ENCODE results near the gene PEX14.
"Not testable (repeated sequence)": the region's sequence is repeated elsewhere in the genome, so short reads cannot be mapped to it uniquely, and the experiment has no call there.

PEX14 gene

GRCh38 chr1:10494418-10494753 lies 19.6 kb downstream of the PEX14 start:
- Histone ChIP-seq H4K20me1 (peaks cover 42 to 99% (median 86%) of the 10 kb centered on the region in 11 experiments; a peak in 20 of 22 replicates), H3K27me3 (no peaks in the 10 kb centered on the region), H3K9me3 (replicated peaks in 1 of 11) (no peaks in the 10 kb centered on the region), H3K4me1 (peaks cover 14 to 26% (median 23%) of the 10 kb centered on the region in 10 experiments), H3K4me3 (no peak overlapping the region), H3K27ac (no peak overlapping the region), H3K4me2 (peak overlapping the region in 10 of 11 experiments; percentile 77 to 95 (median 90); a peak in 11 of 22 replicates), H3K36me3 (peaks cover 10 to 55% (median 26%) of the 10 kb centered on the region in 11 experiments; a peak in 20 of 22 replicates), H3K9ac (peak overlapping the region in 3 of 11 experiments; percentile 31 to 63 (median 44); a peak in 4 of 22 replicates)
- no peak for TF ChIP-seq Cebpa-rat (IDR thresholded peaks at IDR 0.05)

GRCh38 chr1:10494754-10495474 lies 20.2 kb downstream of the PEX14 start:
- Histone ChIP-seq H3K27ac (peak overlapping the region in 8 of 11 experiments; percentile 6 to 57 (median 32); a peak in 14 of 22 replicates), H3K4me2 (peak overlapping the region; percentile 77 to 95 (median 89)), H3K36me3 (peaks cover 7 to 50% (median 26%) of the 10 kb centered on the region in 11 experiments; a peak in 19 of 22 replicates), H4K20me1 (peaks cover 37 to 99% (median 86%) of the 10 kb centered on the region in 11 experiments; a peak in 20 of 22 replicates), H3K9me3 (replicated peaks in 1 of 11) (no peaks in the 10 kb centered on the region), H3K9ac (peak overlapping the region; percentile 15 to 65 (median 56); a peak in 18 of 22 replicates), H3K4me3 (peak overlapping the region; percentile 19 to 61 (median 40); a peak in 15 of 20 replicates), H3K4me1 (peaks cover 14 to 26% (median 23%) of the 10 kb centered on the region in 10 experiments), H3K27me3 (no peaks in the 10 kb centered on the region)
- no peak for TF ChIP-seq Cebpa-rat (IDR thresholded peaks at IDR 0.05)

GRCh38 chr1:10495475-10495817 lies 20.7 kb downstream of the PEX14 start:
- peak overlapping the region; percentile 77 to 95 (median 89) for H3K4me2 ChIP-seq
- peaks cover 33 to 99% (median 86%) of the 10 kb centered on the region in 11 experiments; a peak in 20 of 22 replicates for H4K20me1 ChIP-seq
- peaks cover 7 to 45% (median 23%) of the 10 kb centered on the region in 11 experiments; a peak in 19 of 22 replicates for H3K36me3 ChIP-seq
- peak overlapping the region; percentile 15 to 65 (median 56); a peak in 18 of 22 replicates for H3K9ac ChIP-seq
- peak overlapping the region in 8 of 11 experiments; percentile 1 to 57 (median 28); a peak in 14 of 22 replicates for H3K27ac ChIP-seq
- H3K9me3 ChIP-seq (replicated peaks in 1 of 11): no peaks in the 10 kb centered on the region
- no peak for TF ChIP-seq Cebpa-rat (IDR thresholded peaks at IDR 0.05)
- no peaks in the 10 kb centered on the region for H3K27me3 ChIP-seq
- peak overlapping the region in 6 of 10 experiments; percentile 13 to 51 (median 38); a peak in 10 of 20 replicates for H3K4me3 ChIP-seq
- H3K4me1 ChIP-seq: peaks cover 14 to 26% (median 23%) of the 10 kb centered on the region in 10 experiments

- H3K9ac ChIP-seq: peak overlapping the region in 9 of 11 experiments; percentile 19 to 65 (median 57); a peak in 13 of 22 replicates
- H3K27me3 ChIP-seq: no peaks in the 10 kb centered on the region
- peak overlapping the region in 6 of 11 experiments; percentile 4 to 57 (median 32); a peak in 6 of 22 replicates for H3K27ac ChIP-seq
- peaks cover 33 to 99% (median 86%) of the 10 kb centered on the region in 11 experiments; a peak in 20 of 22 replicates for H4K20me1 ChIP-seq
- no peak overlapping the region for H3K4me3 ChIP-seq
- no peak for TF ChIP-seq Cebpa-rat (IDR thresholded peaks at IDR 0.05)
- H3K4me2 ChIP-seq: peak overlapping the region; percentile 77 to 95 (median 89); a peak in 20 of 22 replicates
- no peaks in the 10 kb centered on the region for H3K9me3 ChIP-seq (replicated peaks in 1 of 11)
- peaks cover 14 to 26% (median 23%) of the 10 kb centered on the region in 10 experiments for H3K4me1 ChIP-seq
- peaks cover 7 to 39% (median 23%) of the 10 kb centered on the region in 11 experiments; a peak in 19 of 22 replicates for H3K36me3 ChIP-seq
Observed at GRCh38 chr1:10495952-10496351, 21.2 kb downstream of the PEX14 start.

GRCh38 chr1:10497109-10497508 lies 22.4 kb downstream of the PEX14 start:
- Histone ChIP-seq H3K36me3 (peaks cover 7 to 36% (median 23%) of the 10 kb centered on the region in 11 experiments; a peak in 19 of 22 replicates), H3K27ac (no peak overlapping the region), H3K4me3 (no peak overlapping the region), H3K9me3 (replicated peaks in 1 of 11) (no peaks in the 10 kb centered on the region), H3K4me1 (peaks cover 14 to 26% (median 23%) of the 10 kb centered on the region in 10 experiments), H3K9ac (peak overlapping the region in 1 of 11 experiments; percentile 42; a peak in 1 of 22 replicates), H3K4me2 (no peak overlapping the region), H3K27me3 (no peaks in the 10 kb centered on the region), H4K20me1 (peaks cover 40 to 99% (median 88%) of the 10 kb centered on the region in 11 experiments; a peak in 20 of 22 replicates)
- no peak for TF ChIP-seq Cebpa-rat (IDR thresholded peaks at IDR 0.05)

GRCh38 chr1:10498231-10498630 lies 23.5 kb downstream of the PEX14 start:
- H3K9ac ChIP-seq: peak overlapping the region in 2 of 11 experiments; percentile 9 to 17; a peak in 3 of 22 replicates
- H3K9me3 ChIP-seq (replicated peaks in 1 of 11): no peaks in the 10 kb centered on the region
- H3K4me3 ChIP-seq: no peak overlapping the region
- no peaks in the 10 kb centered on the region for H3K27me3 ChIP-seq
- H4K20me1 ChIP-seq: peaks cover 45 to 99% (median 86%) of the 10 kb centered on the region in 11 experiments; a peak in 20 of 22 replicates
- no peak for TF ChIP-seq Cebpa-rat (IDR thresholded peaks at IDR 0.05)
- peaks cover 14 to 26% (median 23%) of the 10 kb centered on the region in 10 experiments for H3K4me1 ChIP-seq
- H3K27ac ChIP-seq: no peak overlapping the region
- H3K4me2 ChIP-seq: no peak overlapping the region
- peaks cover 7 to 36% (median 23%) of the 10 kb centered on the region in 11 experiments; a peak in 19 of 22 replicates for H3K36me3 ChIP-seq

- no peak overlapping the region for H3K27ac ChIP-seq
- TF ChIP-seq Cebpa-rat (IDR thresholded peaks at IDR 0.05): no peak
- no peak overlapping the region for H3K4me2 ChIP-seq
- H3K27me3 ChIP-seq: no peaks in the 10 kb centered on the region
- peaks cover 0 to 8% (median 2%) of the 10 kb centered on the region in 10 experiments; a peak in 9 of 20 replicates for H3K4me1 ChIP-seq
- peaks cover 64 to 100% (median 94%) of the 10 kb centered on the region in 11 experiments for H4K20me1 ChIP-seq
- H3K36me3 ChIP-seq: peaks cover 0 to 18% (median 10%) of the 10 kb centered on the region in 11 experiments; a peak in 13 of 22 replicates
- H3K9me3 ChIP-seq (replicated peaks in 1 of 11): no peaks in the 10 kb centered on the region
- H3K9ac ChIP-seq: peak overlapping the region in 1 of 11 experiments; percentile 20; a peak in 1 of 22 replicates
- H3K4me3 ChIP-seq: no peak overlapping the region
Observed at GRCh38 chr1:10502206-10502605, 27.5 kb downstream of the PEX14 start.

- H3K9ac ChIP-seq: no peak overlapping the region
- no peak overlapping the region for H3K27ac ChIP-seq
- peaks cover 0 to 5% (median 0%) of the 10 kb centered on the region in 11 experiments; a peak in 2 of 22 replicates for H3K36me3 ChIP-seq
- TF ChIP-seq Cebpa-rat (IDR thresholded peaks at IDR 0.05): no peak
- no peaks in the 10 kb centered on the region for H3K27me3 ChIP-seq
- H3K9me3 ChIP-seq (replicated peaks in 1 of 11): no peaks in the 10 kb centered on the region
- H3K4me2 ChIP-seq: no peak overlapping the region
- H3K4me1 ChIP-seq: peaks cover 0 to 29% (median 22%) of the 10 kb centered on the region in 10 experiments; a peak in 17 of 20 replicates
- H4K20me1 ChIP-seq: peaks cover 57 to 100% (median 87%) of the 10 kb centered on the region in 11 experiments
- H3K4me3 ChIP-seq: no peak overlapping the region
Observed at GRCh38 chr1:10504249-10504648, 29.5 kb downstream of the PEX14 start.

GRCh38 chr1:10506046-10506676 lies 31.4 kb downstream of the PEX14 start:
- not testable (repeated sequence) for H3K9ac ChIP-seq; H3K27me3 ChIP-seq; H3K4me3 ChIP-seq; H3K36me3 ChIP-seq; H3K4me2 ChIP-seq; H3K27ac ChIP-seq; H3K9me3 ChIP-seq (replicated peaks in 1 of 11)
- Histone ChIP-seq H3K4me1 (peaks cover 18 to 44% (median 40%) of the 10 kb centered on the region in 10 experiments), H4K20me1 (peaks cover 57 to 100% (median 94%) of the 10 kb centered on the region in 11 experiments)

All from BLaER1 treated with 17β-estradiol and CSF1 and Interleukin-3, amounts not matched to agents 10 nM and 100 nM (cell line).